GM23338 (cell line): ENCODE results near the gene MANSC1. TPM values are rescaled to one million over a fixed set of nuclear protein-coding genes. Genes with fewer than 3 reads are reported as not detected.

Experiments
- CREB1 ChIP-seq: fragments of 250-450 bp; sonication (Bioruptor Pico); IDR thresholded peaks from 2 replicates; pipeline ENCODE4 v1.5.0; 2020; ENCODE audit warnings: low read depth, mild to moderate bottlenecking, moderate library complexity
- ZNF331 ChIP-seq: fragments of 250-450 bp; sonication (Bioruptor Pico); IDR thresholded peaks from 2 replicates; pipeline ENCODE4 v1.5.0; 2020; ENCODE audit warnings: low read depth, mild to moderate bottlenecking, moderate library complexity
- polyA plus RNA-seq: library from polyadenylated mRNA; unstranded; fragments of >200 nt; fragmentation: Nextera tagmentation; extraction: Ambion mirVana; gene quantifications from 2 replicates; pipeline ENCODE4 v1.2.1, GENCODE V29; 2016
- total RNA-seq: library from RNA; depleted of rRNA; stranded (reverse); fragments of >200 nt; shearing (Covaris generic); gene quantifications from 2 replicates; pipeline ENCODE4 v1.2.3, GENCODE V29; 2014
- TF ChIP-seq, protein P1 (sequence below): fragments of 250-450 bp; sonication (Bioruptor Pico); IDR thresholded peaks from 2 replicates; pipeline ENCODE4 v1.5.0; 2020; ENCODE audit warnings: mild to moderate bottlenecking, moderate library complexity
- TF ChIP-seq, protein P2 (sequence below): IDR thresholded peaks from one replicate; pipeline ENCODE4 v1.6.1; 2018; ENCODE audit warnings: antibody characterized with exemption; ENCODE audit not compliant: unreplicated experiment
- TF ChIP-seq, protein P3 (sequence below), 2 experiments: fragments of 200-600 bp in 1 of 2; sonication (generic) in 1 of 2; conservative IDR thresholded peaks; 2 replicates each; pipeline versions ENCODE4 v1.5.1 to v1.6.1; 2016 to 2017; ENCODE audit warnings: antibody characterized with exemption in 2 of 2, low read depth in 2 of 2, mild to moderate bottlenecking in 2 of 2, moderate library complexity in 1 of 2
- TF ChIP-seq, protein P4 (sequence below): IDR thresholded peaks from 2 replicates; pipeline ENCODE4 v1.6.1; 2016; ENCODE audit warnings: antibody characterized with exemption

The MANSC1 gene
- total and polyA plus RNA-seq, 2 experiments from 2014 or later = 4.4 to 5.1 TPM

DNA sequence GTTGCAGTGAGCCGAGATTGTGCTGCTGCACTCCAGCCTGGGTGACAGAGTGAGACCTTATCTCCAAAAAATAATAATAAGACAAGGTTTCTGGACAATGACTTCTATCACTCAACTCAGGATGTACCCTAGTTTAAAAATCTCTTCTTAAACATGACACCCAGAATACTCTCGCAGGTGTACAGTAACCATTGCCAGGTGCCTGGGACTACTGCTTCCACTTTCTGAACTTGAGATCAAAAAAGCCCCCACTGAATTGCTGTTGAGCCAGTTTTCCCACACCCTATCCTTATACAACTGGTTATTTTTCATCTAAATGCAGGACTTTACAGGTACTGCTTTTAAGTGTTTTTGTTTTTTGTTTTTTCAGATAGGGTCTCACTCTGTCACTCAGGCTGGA is 43.1 kb upstream of the MANSC1 start (continued):
- TF ChIP-seq, protein P1, sequence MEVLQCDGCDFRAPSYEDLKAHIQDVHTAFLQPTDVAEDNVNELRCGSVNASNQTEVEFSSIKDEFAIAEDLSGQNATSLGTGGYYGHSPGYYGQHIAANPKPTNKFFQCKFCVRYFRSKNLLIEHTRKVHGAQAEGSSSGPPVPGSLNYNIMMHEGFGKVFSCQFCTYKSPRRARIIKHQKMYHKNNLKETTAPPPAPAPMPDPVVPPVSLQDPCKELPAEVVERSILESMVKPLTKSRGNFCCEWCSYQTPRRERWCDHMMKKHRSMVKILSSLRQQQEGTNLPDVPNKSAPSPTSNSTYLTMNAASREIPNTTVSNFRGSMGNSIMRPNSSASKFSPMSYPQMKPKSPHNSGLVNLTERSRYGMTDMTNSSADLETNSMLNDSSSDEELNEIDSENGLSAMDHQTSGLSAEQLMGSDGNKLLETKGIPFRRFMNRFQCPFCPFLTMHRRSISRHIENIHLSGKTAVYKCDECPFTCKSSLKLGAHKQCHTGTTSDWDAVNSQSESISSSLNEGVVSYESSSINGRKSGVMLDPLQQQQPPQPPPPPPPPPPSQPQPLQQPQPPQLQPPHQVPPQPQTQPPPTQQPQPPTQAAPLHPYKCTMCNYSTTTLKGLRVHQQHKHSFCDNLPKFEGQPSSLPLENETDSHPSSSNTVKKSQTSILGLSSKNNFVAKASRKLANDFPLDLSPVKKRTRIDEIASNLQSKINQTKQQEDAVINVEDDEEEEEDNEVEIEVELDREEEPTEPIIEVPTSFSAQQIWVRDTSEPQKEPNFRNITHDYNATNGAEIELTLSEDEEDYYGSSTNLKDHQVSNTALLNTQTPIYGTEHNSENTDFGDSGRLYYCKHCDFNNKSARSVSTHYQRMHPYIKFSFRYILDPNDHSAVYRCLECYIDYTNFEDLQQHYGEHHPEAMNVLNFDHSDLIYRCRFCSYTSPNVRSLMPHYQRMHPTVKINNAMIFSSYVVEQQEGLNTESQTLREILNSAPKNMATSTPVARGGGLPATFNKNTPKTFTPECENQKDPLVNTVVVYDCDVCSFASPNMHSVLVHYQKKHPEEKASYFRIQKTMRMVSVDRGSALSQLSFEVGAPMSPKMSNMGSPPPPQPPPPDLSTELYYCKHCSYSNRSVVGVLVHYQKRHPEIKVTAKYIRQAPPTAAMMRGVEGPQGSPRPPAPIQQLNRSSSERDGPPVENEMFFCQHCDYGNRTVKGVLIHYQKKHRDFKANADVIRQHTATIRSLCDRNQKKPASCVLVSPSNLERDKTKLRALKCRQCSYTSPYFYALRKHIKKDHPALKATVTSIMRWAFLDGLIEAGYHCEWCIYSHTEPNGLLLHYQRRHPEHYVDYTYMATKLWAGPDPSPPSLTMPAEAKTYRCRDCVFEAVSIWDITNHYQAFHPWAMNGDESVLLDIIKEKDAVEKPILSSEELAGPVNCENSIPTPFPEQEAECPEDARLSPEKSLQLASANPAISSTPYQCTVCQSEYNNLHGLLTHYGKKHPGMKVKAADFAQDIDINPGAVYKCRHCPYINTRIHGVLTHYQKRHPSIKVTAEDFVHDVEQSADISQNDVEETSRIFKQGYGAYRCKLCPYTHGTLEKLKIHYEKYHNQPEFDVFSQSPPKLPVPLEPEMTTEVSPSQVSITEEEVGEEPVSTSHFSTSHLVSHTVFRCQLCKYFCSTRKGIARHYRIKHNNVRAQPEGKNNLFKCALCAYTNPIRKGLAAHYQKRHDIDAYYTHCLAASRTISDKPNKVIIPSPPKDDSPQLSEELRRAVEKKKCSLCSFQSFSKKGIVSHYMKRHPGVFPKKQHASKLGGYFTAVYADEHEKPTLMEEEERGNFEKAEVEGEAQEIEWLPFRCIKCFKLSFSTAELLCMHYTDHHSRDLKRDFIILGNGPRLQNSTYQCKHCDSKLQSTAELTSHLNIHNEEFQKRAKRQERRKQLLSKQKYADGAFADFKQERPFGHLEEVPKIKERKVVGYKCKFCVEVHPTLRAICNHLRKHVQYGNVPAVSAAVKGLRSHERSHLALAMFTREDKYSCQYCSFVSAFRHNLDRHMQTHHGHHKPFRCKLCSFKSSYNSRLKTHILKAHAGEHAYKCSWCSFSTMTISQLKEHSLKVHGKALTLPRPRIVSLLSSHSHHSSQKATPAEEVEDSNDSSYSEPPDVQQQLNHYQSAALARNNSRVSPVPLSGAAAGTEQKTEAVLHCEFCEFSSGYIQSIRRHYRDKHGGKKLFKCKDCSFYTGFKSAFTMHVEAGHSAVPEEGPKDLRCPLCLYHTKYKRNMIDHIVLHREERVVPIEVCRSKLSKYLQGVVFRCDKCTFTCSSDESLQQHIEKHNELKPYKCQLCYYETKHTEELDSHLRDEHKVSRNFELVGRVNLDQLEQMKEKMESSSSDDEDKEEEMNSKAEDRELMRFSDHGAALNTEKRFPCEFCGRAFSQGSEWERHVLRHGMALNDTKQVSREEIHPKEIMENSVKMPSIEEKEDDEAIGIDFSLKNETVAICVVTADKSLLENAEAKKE = no peak
- TF ChIP-seq, protein P2, sequence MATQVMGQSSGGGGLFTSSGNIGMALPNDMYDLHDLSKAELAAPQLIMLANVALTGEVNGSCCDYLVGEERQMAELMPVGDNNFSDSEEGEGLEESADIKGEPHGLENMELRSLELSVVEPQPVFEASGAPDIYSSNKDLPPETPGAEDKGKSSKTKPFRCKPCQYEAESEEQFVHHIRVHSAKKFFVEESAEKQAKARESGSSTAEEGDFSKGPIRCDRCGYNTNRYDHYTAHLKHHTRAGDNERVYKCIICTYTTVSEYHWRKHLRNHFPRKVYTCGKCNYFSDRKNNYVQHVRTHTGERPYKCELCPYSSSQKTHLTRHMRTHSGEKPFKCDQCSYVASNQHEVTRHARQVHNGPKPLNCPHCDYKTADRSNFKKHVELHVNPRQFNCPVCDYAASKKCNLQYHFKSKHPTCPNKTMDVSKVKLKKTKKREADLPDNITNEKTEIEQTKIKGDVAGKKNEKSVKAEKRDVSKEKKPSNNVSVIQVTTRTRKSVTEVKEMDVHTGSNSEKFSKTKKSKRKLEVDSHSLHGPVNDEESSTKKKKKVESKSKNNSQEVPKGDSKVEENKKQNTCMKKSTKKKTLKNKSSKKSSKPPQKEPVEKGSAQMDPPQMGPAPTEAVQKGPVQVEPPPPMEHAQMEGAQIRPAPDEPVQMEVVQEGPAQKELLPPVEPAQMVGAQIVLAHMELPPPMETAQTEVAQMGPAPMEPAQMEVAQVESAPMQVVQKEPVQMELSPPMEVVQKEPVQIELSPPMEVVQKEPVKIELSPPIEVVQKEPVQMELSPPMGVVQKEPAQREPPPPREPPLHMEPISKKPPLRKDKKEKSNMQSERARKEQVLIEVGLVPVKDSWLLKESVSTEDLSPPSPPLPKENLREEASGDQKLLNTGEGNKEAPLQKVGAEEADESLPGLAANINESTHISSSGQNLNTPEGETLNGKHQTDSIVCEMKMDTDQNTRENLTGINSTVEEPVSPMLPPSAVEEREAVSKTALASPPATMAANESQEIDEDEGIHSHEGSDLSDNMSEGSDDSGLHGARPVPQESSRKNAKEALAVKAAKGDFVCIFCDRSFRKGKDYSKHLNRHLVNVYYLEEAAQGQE = no peak
- TF ChIP-seq ZNF331 (CRISPR knock-in tag) (no peak), CREB1 (no peak)
- TF ChIP-seq, protein P3, sequence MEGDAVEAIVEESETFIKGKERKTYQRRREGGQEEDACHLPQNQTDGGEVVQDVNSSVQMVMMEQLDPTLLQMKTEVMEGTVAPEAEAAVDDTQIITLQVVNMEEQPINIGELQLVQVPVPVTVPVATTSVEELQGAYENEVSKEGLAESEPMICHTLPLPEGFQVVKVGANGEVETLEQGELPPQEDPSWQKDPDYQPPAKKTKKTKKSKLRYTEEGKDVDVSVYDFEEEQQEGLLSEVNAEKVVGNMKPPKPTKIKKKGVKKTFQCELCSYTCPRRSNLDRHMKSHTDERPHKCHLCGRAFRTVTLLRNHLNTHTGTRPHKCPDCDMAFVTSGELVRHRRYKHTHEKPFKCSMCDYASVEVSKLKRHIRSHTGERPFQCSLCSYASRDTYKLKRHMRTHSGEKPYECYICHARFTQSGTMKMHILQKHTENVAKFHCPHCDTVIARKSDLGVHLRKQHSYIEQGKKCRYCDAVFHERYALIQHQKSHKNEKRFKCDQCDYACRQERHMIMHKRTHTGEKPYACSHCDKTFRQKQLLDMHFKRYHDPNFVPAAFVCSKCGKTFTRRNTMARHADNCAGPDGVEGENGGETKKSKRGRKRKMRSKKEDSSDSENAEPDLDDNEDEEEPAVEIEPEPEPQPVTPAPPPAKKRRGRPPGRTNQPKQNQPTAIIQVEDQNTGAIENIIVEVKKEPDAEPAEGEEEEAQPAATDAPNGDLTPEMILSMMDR (conservative IDR thresholded peaks at IDR 0.05; ENCODE audit: low read depth in 2 of 2) = no peak
- TF ChIP-seq, protein P4, sequence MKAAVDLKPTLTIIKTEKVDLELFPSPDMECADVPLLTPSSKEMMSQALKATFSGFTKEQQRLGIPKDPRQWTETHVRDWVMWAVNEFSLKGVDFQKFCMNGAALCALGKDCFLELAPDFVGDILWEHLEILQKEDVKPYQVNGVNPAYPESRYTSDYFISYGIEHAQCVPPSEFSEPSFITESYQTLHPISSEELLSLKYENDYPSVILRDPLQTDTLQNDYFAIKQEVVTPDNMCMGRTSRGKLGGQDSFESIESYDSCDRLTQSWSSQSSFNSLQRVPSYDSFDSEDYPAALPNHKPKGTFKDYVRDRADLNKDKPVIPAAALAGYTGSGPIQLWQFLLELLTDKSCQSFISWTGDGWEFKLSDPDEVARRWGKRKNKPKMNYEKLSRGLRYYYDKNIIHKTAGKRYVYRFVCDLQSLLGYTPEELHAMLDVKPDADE = no peak
